HUDEP-2 (cell line): ENCODE data around the gene ANO5.

Experiments used
- DNase-seq, 76 experiments: peaks; one replicate each; lab custom pipeline; 2025; ENCODE audit not compliant: unreplicated experiment in 76 of 76; lab: John Stamatoyannopoulos, UW

Gene ANO5, protein sequence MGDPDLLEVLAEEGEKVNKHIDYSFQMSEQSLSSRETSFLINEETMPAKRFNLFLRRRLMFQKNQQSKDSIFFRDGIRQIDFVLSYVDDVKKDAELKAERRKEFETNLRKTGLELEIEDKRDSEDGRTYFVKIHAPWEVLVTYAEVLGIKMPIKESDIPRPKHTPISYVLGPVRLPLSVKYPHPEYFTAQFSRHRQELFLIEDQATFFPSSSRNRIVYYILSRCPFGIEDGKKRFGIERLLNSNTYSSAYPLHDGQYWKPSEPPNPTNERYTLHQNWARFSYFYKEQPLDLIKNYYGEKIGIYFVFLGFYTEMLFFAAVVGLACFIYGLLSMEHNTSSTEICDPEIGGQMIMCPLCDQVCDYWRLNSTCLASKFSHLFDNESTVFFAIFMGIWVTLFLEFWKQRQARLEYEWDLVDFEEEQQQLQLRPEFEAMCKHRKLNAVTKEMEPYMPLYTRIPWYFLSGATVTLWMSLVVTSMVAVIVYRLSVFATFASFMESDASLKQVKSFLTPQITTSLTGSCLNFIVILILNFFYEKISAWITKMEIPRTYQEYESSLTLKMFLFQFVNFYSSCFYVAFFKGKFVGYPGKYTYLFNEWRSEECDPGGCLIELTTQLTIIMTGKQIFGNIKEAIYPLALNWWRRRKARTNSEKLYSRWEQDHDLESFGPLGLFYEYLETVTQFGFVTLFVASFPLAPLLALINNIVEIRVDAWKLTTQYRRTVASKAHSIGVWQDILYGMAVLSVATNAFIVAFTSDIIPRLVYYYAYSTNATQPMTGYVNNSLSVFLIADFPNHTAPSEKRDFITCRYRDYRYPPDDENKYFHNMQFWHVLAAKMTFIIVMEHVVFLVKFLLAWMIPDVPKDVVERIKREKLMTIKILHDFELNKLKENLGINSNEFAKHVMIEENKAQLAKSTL

DNA sequence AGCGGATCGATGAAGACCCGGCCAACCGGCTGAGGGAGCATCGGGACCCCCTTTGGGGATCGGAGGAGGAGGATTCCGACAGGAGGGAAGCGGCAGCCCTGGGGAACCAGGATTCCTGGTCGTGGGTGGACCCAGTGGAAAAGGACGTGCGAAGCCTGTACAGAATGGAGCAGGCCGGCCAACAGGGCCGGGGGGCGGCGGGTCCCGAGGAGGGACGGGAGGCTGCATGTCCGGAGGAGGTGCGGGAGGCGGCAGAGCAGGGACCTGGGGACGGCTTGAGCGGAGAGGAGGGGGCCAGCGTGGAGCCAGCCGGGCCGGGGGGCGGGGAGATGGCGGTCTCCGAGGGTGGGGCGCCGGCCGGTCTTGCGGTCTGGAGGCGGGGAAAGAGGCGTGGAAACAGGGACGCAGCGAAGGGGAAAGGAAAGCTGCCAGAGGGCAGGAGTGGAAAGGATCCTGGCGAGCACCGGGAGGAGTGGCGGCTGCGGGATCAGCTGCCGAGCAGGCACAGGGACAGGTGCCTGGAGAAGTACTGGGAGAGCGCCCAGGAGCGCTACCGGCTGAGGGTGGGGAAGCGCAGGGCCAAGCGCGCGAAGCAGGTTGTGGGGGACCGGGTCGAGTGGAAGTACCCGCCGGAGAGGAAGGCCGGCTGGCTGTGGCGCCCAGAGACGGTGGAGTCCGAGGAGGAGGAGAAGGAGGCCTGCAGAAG is at the start of gene ANO5:
ANO5 (plus strand) TSS at position 444 of the 706 bp plus-strand sequence. CDS start 408 bp downstream, outside the sequence.
- peak in 45 of 76 experiments; percentile 3 to 70 (median 34) for DNase-seq

DNA sequence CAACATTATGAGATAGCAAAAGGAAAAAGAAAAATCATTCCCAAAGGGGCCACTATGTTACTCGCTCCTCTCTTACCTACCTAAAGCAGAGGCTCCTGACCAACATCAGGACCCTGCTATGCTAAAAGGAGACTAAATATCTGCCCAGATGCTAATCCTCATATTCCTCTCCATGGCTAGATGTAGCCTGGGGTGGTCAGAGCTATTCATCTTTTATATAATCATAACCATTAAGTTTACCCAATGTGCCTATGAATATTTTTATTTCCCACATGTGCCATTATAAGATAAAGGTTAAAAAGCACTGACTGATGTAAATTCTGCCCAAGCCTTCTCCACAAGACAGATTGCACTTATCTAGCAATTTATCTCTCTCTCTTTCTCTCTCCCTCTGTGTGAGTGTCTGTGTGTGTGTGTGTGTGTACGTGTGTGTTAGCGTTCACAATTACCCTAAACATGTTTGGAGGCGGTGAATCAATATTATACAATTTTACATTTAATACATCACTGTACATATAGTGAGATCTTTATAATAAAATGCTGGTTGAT is 41.2 kb upstream of the ANO5 start:
- no peak for DNase-seq

DNA sequence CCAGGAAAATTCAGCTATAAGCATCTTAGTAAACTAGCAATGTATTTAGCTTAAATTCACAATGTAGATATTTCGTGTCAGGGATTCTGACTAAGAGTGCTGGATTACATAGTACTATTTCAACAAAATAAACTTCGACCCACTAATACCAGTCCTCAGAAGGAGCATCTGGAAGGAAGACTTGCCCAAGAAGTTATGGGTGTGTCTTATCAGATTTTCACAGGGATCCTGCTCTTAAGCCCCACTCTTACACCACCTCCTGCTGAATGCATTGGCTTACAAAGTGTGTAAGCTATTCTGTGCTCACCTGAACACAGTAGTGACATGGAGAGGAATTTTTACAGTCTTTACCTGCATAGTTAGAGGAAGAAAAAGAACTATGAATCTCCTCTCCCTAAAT is 35.4 kb upstream of the ANO5 start:
- peak in 5 of 76 experiments; percentile 0 to 24 (median 9) for DNase-seq

DNA sequence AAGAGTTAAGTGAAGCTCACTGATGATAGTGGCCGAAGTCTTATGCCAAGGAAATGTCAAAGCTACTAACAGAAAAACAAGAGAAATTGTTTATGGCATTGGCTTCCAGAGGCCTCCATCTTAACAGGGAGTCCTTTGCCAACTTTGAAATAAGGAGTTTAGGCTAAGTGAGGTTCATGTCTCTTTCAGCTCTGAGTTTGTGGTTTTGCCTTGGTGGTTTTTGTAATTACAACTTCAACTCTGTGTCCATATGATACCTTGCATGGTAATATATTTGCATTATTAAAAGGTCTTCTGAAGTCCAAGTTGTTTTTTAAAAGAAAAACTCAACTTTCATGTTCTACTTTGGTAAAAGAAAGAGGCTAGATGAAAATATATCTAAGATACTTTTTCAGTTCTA is 31.4 kb upstream of the ANO5 start:
- DNase-seq = no peak

DNA sequence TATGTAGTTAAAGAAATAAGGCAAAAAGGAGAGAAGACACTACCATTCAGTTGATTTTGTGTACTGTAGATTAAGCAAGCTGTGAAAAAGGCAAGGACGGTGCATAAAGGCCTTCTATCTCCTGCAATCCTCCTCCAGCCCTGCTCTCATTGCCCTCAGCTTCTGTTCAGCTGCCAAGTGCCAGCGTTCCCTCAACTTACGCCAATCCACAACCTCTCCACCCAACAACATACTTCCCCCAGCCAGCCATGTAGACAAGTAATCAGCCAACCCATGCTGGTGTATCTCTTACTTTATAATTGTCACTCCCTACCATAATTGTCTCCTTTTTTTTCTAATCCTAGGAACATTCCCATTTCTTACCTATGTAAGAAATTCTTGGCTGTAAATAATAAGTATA is 30.1 kb upstream of the ANO5 start:
- DNase-seq = peak in 18 of 76 experiments; percentile 1 to 36 (median 9)

DNA sequence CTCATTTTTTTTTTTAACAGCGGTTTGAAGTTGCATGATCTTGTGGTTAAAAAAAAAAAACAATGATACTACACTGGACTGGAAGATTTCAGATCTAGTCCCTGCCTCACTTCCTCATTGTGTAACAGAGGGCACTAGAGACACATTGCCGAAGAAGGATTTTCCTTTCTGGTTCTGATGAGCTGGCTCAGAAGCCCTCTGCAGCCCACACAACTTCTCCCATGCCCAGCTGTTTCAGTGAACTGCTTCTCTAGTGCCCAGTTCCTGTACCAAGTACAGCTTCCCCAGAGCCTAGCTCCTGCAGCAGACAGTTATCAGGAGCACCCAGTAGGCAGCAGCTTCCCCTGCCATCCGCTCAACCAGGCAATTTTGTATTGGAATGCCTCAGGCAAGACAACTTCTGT is 29.5 kb upstream of the ANO5 start:
- DNase-seq = peak in 15 of 76 experiments; percentile 6 to 53 (median 22)

DNA sequence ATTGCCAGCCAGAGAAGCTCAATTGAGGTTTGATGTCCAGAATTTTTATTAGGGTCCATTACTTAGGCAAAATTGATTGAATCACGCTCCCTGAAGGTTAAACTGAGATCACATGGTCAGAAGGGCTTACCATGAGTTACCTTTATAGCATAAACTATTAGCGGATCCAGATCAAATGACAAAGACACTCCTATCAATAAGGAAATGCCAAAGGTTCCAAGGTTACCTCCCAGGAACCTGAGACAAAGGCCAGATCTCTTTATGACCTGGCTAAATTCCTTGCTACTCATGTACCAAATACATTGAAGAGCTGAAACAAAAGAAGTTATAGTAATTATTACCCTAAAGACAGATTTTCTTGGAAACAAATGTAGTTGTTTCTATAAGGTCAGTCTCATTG is 27.8 kb upstream of the ANO5 start:
- DNase-seq = no peak

DNA sequence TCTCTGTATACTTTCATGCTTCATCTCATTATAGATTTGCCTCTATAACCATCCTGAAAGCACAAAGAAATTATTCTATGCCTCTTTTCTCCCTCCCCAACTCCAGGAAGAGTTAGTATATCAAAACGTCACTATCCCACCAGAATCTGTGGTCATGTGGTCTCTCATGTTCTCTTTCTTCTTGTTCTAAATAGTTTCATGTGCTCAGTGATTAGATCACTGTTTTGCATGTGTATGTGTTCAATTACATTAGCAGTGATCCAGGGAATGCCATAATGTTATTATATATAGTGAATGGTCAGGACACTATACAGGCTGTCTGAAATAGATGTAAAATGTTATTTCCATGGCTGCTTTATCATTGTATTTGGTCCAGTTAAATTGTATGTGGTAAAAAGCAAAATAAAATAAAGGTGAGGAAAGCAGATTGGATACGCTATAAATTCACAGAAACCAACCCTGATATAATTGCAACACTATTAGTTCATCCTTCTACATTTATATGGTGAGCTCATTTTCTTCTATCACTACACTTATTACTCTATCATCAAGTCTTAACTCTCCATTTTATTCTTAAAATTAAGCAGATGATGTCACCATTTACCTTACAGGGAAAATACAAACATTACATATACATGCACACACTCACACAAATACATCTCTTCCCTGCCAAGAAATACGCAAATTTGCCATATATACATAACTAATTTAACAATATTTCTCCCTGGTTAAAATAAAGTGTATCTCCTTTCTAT is 26.9 kb upstream of the ANO5 start:
- no peak for DNase-seq

DNA sequence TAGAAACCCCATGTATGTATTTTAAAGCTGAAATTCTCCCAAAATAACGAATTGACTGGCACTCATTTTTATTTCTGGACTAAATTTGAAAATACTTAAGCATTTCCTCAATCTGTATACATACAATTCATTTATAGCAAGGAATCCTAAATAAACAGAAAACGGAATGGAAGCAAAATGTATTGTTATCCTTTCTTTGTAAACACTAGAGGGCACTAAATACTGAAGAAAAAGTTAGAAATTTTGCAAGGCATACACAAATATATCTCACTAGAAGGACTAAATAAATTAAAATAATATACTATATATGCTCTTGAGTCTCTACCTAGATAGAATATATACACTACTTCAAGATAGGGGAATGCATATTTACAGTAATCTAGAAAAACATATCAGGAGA is 23.1 kb upstream of the ANO5 start:
- peak in 1 of 76 experiments; percentile 25 for DNase-seq

DNA sequence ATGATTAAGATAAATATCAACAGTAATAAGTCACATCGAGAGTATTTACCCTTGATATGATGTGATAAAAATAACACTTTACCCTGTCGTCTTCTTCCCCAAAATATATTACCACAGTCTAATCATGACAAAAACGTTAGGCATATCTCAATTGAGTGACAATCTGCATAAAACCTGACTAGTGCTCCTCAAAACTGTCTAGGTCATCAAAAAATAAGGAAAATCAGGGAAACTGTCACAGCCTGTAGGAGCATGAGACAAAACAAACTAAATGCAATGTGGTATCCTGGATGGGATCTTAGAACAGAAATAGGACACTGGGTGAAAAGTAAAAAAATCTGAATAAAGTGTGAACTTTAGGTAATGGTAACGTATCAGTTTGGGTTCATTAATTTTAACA is 19.4 kb upstream of the ANO5 start:
- DNase-seq = no peak

DNA sequence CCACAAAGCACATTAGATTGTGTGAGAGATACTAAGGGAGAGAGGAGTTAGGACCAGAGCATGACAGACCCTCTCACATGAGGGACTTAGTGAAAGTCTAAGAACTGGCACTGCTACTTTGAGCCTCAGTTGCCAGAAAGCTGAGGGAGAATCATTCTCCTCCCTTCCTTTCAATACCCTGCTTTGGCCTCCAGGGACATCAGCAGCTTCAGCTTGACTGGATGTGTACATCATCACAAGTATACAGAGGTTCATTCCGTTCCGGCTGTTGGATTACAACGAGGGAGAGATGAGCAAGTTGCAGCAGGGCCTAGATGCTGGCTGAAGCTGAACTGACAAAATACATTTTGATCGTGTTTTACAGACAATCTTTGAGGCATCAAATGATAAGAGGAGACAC is 15.7 kb upstream of the ANO5 start:
- DNase-seq = no peak

DNA sequence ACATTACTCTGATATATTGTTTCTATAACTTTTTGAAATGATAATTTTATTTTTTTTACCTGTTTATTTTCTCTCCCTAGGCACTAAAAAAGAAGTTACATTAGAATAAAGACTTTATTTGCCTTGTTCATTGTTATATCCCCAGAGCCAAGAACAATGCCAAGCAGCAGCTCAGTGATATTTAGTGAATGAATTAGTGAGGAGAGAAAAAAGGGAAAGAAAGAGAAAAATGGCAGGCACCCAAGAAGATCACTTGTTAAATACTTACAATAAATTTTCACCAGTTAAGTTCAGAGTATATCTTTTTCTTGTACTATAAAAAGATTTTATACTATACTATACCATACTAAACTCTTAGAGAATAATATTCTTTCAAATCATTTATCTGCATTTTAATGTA is 13.3 kb upstream of the ANO5 start:
- no peak for DNase-seq

DNA sequence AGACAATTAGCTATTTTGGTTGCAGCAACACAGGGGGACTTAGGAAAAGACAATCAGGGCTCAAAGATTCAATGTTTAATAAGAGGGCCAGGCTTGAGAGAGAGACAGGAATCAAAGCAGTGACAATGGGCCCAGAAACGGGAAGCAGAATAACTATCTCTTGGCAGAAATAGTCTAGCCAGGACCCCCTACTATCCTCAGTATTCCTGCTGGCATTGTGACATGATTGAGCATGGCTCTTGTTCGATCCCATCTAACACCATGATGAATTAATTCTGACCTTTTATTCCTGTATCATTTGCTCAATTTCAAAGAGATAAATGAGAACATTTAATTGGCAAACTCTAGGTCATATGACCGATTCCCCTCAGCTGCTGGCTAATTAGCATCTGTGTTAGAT is 12.8 kb upstream of the ANO5 start:
- no peak for DNase-seq

DNA sequence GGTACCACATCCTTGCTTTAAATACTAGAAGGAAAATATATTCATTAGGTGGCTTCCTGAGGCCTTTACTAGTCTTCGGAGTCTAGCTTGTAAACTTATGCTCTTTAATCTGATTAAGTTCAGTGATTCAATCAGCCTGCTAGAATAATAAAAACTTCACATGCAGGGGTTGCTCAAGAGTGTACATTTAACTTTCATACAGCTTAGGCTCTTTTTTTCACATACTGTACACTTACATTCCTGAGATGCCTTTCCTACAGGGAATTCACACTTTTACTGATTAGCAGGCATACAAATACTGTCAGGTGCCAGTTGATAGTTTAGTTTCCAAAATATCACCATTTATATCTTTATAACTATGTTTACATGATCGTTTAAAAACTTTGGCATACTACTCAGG is 3.2 kb upstream of the ANO5 start:
- no peak for DNase-seq

DNA sequence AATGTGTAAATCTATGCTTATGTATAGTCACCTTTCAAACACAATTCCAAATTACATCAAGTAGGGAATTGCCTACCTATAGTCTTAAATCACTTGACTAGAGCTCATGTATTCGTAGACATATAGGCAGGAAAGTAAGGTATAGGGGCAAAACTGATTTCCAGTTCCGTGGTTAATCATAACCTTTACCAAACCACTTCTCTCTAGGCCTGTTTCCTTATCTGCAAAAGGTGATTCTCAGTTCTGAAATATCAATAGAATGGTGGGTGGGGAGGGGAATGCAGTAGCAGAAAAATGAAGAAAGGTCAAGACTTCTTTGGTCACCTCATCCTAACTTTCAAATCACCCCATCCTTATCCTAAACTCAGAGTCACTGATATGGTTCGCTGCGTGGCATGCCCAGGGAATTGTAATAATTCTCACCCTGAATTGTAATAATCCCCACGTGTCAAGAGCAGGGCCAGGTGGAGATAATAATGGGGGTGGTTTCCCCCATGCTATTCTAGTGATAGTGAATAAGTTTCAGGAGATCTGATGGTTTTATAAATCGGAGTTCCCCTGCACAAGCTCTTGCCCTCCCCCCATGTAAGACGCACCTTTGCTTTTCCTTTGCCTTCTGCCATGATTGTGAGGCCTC is 1.9 kb upstream of the ANO5 start:
- no peak for DNase-seq

DNA sequence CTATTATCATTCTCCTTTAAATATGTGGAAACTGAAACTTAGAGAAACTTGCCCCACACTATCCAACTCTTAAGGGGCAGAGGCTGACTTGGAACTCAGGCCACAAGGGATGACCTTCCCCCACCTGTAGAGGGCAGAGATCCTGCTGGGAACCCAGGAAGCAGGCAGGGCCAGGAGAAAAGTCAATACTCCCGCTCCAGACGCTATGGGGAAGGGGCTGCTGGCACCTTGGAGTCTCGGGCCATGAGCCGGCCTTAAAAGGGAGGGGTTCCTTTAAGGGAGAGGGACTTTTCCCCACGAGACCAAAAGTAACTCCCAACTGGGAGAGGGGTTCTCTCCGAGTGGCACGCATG is 620 bp upstream of the ANO5 start:
- peak in 16 of 76 experiments; percentile 1 to 42 (median 8) for DNase-seq

DNA sequence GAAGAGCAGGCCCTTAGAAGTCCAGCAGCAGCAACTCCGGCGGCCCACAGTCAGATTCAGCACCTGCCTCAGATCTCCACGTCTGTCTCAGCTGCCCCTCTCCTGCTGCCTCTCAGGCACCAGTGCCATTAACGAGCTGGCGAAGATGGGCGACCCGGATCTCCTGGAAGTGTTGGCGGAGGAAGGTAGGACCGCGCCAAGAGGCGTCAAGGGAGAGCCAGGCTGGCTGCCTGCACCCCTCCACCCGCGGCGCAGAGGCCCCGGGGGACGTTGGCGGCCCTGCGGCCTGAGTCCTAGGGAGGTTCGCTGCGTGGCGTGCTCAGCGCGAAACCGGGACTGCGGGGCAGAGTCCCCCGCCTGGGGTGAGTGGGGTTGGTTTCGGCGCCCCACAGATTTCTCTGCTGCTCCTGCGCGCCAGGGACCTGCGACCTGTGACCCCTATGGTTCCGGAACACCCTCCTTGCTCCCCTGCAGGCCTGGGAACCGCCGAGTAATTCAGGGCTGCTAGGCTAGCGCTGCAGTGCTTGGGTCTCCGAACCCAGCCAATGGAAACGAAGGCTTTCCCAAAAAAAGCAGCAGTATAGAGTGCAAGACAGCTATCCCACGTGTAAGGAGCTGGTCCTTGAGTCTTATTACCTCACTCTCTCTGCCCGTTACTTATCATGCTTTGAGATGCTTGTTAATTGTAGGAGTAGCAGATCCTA is 615 bp downstream of the ANO5 start:
- DNase-seq = peak in 10 of 76 experiments; percentile 1 to 33 (median 12)

DNA sequence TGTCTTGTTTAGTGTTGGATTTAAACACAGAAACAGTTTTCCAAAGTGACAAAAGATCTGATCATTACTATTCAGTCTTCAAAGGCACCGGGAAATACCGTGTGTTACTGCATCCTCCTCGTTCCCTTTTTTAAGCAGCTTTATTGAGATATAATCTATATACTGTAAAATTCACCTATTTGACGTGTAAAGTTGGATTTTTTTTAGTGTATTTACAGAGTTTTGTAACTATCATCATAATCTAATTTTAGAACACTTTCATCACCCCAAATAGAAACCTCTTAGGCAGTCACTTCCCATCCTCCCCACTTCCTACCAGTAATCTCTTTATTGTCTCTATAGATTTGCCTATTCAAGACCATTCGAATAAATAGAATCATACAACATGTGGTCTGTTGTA is 1.4 kb downstream of the ANO5 start:
- no peak for DNase-seq

DNA sequence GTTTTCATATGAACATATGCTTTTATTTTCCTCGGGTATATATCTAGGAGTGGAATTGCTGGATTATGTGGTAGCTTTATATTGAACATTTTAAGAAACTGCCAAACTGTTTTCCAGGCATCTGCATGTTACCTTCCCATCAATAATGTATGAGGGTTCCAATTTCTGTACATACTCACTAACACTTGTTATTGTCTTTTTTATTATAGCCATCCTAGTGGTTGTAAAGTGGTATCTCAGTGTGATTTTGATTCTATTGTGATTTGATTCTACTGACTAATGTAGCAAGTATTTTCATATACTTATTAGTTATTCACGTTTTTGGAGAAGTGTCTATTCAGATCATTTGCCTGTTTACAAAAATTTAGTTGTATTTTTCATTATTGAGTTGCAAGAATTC is 2.0 kb downstream of the ANO5 start:
- DNase-seq = no peak
